GM18517 (cell line): ENCODE measurements around the gene DPEP2.

Experiments used
- ATAC-seq: cut with Tn5 transposase; IDR thresholded peaks from one replicate; pipeline ENCODE4 v1.9.1; 2021; ENCODE audit warnings: mild to moderate bottlenecking, moderate library complexity; ENCODE audit not compliant: unreplicated experiment

The DPEP2 gene

DNA sequence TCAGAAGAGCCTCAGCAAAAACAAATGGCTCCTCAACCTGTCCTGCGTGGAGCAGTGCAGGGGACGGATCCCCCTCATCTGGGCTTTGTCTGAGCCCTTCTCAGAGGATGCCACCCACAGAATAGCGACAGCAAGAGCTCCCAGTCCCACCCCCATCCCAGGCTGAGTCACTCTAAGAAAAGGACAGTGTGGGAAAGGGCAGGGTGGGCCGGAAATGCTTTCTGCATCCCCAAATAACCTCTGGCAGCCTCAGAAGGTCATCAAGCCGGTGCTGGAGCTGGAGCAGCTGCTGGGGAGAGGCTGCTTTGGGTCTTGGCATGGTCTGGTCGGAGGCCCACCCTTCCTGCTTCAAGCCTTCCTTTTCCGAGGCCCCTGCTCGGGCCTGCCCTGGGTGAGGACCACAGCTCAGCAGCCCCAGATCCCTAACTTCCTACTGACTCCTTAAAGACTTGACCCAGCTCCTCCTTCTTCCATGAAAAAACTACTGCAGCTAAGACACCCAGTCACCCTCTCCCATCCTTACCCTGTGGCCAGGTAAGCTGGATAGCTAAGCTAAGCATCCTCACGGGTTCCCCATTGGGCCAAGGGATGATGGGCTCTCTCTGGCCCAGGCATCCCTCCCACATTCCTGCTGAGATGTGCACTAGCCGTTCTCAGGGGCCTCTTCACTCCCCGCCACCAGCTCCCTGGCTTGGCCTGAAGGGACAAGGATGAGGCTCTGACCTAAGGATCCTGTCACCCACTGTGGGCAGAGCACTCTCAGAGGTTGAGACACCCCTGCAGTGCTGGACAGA is 39.6 kb downstream of the DPEP2 start:
- no peak for ATAC-seq

DNA sequence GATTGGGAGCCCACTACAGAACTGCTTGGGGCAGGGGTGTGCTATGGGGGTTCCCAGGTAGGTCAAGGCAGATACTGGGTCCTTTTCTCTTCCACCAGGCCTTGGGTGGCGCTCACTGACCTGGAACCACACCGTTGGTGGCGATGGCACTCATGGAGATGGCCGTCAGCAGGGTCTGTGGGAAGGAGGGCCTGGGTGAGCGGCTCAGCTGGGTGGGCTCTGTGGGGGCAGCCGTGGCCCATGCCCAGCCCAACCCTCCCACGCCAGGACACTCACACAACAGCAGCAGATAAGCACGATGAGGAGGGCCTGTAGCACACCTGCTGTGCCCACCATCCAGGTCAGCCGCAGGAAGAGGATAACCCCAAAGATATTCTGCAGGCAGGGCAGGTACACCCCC is 41.7 kb downstream of the DPEP2 start:
- ATAC-seq, result no peak

GRCh38 chr16:67954421-67955196 is 44.7 kb downstream of the DPEP2 start:
- ATAC-seq, result no peak

- ATAC-seq, result no peak
Observed at GRCh38 chr16:67953641-67954375, 45.5 kb downstream of the DPEP2 start.

GRCh38 chr16:67951485-67951884 is 47.8 kb downstream of the DPEP2 start:
- ATAC-seq, result no peak

GRCh38 chr16:67950335-67950843 is 48.9 kb downstream of the DPEP2 start:
- ATAC-seq, result no peak

DNA sequence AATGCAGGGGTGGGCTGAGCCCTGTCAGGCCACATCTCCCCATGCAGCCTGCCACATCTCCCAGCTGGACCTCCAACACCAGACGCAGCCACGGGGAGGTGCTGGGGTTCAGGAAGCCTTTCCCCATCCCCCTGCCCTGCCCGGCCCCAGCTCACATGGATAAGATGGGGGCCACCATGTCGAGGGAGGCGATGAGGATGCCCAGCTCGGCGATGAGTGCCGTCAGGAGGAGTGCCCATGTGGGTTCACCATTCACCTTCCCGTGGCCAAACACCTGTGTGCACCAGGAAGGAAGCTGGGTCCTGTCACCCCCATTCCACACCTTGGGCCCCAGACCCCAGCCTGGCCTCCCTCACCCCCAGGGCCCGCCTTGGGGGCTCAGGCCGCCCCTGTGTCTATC is 49.6 kb downstream of the DPEP2 start:
- ATAC-seq, result no peak

DNA sequence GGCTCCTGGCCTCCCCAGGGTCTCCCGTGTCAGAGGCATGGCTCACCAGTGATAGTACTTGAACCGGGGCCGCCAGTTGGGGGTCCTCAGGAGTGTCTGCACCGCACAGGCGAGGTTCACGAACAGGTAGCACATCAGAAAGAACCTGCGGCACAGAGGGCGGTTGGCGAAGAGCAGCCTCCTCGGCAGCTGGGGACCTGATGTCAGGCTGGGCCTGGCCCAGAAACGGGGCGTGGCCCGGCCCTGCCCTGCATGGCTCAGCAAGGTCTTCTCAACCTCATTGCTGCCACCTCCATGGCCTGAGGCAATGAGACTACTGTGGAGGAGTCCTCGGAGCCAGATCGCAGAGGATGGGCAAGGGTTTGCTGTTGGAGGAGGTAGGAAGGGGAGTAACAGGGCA is 51.3 kb downstream of the DPEP2 start:
- ATAC-seq, result no peak

- no peak for ATAC-seq
Observed at GRCh38 chr16:67946966-67947558, 52.2 kb downstream of the DPEP2 start.

- ATAC-seq, result no peak
Observed at GRCh38 chr16:67946128-67946569, 53.1 kb downstream of the DPEP2 start.

GRCh38 chr16:67945392-67945933 is 53.8 kb downstream of the DPEP2 start:
- no peak for ATAC-seq

DNA sequence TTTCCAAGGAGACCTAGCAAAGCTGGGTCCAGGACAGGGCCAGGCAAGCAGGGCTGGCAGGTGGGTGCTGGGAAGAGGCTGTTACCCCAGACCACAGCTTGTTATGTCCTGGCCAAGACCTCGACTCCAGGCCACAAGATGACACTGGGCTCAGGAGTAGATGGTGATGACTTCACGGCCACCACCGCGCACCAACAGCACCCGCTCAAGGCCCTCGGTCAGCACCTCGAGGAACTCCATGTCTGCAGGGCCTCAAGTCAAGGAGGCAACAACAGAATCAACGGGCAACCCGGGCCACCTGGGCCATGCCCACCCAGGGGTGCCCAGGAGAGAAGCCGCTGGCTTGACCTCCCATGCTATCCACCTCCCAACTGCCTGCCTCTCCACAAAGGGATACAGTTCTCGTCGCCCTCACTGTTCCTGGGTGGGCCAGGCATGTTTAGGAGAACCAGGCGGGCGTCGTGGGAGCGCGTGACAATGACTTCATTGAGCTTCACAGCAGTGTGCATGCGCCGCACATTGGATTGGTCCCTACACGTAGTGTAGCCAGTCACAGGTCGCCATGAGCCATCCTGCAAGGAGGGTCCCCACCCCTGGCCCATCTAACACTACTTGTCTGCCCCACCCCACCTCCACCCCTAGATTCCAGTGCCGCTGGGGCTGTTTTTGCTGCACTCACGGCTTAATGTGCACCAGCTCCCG is 54.4 kb downstream of the DPEP2 start:
- no peak for ATAC-seq

GRCh38 chr16:67943619-67944504 is 55.4 kb downstream of the DPEP2 start, which contains the start of gene LCAT:
Gene LCAT, minus strand, starts transcription at chr16:67944120. Its CDS starts 19 bp downstream, at chr16:67944101.
- no peak for ATAC-seq

DNA sequence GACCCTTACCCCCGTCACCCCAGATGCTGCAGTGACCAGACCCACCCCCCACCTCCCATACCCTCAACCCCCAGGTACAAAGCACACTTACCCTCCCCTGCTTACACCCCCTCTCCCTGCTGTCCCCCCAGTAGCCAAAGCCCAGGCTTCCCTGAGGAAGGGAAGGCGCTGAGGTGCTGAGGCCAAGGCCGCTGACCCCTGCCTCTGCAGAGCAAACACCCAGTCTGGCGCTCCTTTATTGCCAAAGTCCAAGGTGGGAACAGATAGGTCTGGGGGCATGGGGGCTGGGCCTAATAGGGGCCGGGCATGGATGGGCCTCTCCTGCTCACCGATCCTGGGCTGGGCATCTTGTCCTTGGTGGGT is 56.0 kb downstream of the DPEP2 start:
- ATAC-seq, result no peak

DNA sequence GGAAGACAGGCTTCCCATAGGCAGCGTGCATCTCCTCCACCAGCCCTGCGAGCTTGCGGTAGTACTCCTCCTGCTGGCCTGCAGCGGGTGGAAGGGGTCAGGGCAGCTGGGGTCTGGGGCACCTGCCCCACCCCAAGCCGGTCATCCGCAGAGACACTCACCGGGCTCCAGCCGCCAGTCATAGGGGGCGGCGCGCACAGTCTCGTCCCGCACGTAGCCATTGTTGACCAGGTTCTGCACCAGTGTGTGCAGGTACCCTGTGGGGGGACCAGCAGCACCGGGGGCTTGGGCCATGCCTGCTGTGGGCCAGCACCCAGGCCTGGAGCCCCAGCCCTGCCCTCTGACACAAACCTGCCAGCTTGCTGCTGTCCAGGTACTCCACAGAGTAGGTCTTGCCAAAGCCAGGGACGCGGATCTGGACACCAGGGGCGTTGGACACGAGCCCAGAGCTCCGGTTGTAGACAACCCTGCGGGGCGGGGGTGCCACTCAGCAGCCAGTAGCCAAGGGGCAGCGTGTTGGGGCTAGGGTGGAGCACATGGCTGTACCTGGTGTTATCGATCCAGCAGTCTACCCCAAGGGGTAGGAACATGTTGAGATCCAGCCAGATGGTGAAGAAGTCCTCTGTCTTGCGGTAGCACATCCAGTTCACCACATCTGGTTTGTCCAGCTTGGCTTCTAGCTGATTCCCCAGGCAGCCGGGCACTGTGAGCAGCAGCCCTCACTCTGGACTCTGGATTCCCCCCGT is 56.6 kb downstream of the DPEP2 start:
- ATAC-seq, result no peak

- no peak for ATAC-seq
Observed at GRCh38 chr16:67942200-67942509, 57.1 kb downstream of the DPEP2 start.

DNA sequence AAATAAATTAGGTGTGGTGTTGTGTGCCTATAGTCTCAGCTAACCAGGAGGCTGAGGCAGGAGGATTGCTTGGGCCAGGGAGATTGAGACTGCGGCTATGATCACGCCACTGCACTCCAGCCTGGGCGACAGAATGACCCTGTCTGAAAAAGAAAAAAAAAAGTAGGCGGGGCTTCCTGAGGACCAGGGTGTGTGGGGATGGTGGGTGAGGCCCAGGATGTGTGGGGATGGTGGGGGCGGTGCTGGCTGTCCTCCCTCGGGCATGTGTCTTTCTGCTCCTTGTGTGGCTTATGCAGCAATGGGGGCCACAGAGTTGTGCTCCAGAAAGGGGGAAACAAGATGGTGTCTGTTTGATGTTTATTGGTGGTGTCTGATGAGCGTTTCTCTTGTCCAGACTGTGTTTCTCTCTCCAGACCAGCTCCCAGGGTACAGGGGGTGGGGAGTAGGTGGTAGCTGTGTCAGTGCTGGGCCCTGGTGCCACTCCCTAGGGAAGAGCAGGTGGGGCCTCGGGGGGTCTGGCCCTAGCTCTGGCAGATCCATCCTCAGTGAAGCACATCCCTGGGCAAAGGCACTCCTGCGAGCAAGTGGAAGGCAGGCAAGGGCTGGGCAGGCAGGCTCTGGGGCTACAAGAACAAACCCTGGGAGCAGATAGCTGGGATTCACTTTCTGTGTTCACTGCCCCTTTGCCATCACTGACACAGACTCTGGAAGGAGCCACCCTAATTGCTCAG is 57.6 kb downstream of the DPEP2 start:
- ATAC-seq, result no peak
